HuH-7.5 (cell line): Measurements from ENCODE around the gene QRICH1.
A peak's percentile ranks its signal among the peaks of the same experiment; 100 is the strongest.

Experiments used
- DNase-seq: peaks from one replicate; pipeline ENCODE4 v3.0.0; 2011; ENCODE audit warnings: low spot score

Gene QRICH1

GRCh38 chr3:49119036-49119435 lies 25.2 kb upstream of the QRICH1 start:
- no peak for DNase-seq

GRCh38 chr3:49112262-49112661 lies 18.4 kb upstream of the QRICH1 start:
- DNase-seq: no peak

- DNase-seq: no peak
Measured at GRCh38 chr3:49111347-49111746, 17.5 kb upstream of the QRICH1 start.

- DNase-seq: no peak
Measured at GRCh38 chr3:49110780-49111179, 16.9 kb upstream of the QRICH1 start.

- DNase-seq: no peak
Measured at GRCh38 chr3:49108346-49108745, 14.5 kb upstream of the QRICH1 start.

- DNase-seq: peak; percentile 99
Measured at GRCh38 chr3:49104427-49105291, 10.8 kb upstream of the QRICH1 start, which contains the start of gene QARS1. TSS of gene QARS1 (minus strand) at chr3:49104757. CDS start at chr3:49104733, 24 bp downstream.

- no peak for DNase-seq
Measured at GRCh38 chr3:49104052-49104426, 10.2 kb upstream of the QRICH1 start.

- no peak for DNase-seq
Measured at GRCh38 chr3:49100046-49100615, 6.3 kb upstream of the QRICH1 start.

GRCh38 chr3:49098910-49099630 lies 5.2 kb upstream of the QRICH1 start:
- no peak for DNase-seq

GRCh38 chr3:49098429-49098828 lies 4.6 kb upstream of the QRICH1 start:
- DNase-seq: no peak

- DNase-seq: peak; percentile 66
Measured at GRCh38 chr3:49092938-49093852, 676 bp downstream of the QRICH1 start.

GRCh38 chr3:49081429-49081828 lies 12.4 kb downstream of the QRICH1 start:
- no peak for DNase-seq

GRCh38 chr3:49079270-49079669 lies 14.6 kb downstream of the QRICH1 start:
- no peak for DNase-seq

GRCh38 chr3:49076646-49077045 lies 17.2 kb downstream of the QRICH1 start:
- DNase-seq: no peak

- DNase-seq: no peak
Measured at GRCh38 chr3:49076116-49076515, 17.8 kb downstream of the QRICH1 start.

- DNase-seq: no peak
Measured at GRCh38 chr3:49058011-49058410, 35.9 kb downstream of the QRICH1 start.

GRCh38 chr3:49057268-49057667 lies 36.6 kb downstream of the QRICH1 start:
- no peak for DNase-seq

GRCh38 chr3:49054344-49054862 lies 39.5 kb downstream of the QRICH1 start:
- no peak for DNase-seq

GRCh38 chr3:49053543-49053942 lies 40.3 kb downstream of the QRICH1 start:
- DNase-seq: no peak

- DNase-seq: no peak
Measured at GRCh38 chr3:49035281-49035680, 58.6 kb downstream of the QRICH1 start.

- no peak for DNase-seq
Measured at GRCh38 chr3:49034650-49035049, 59.2 kb downstream of the QRICH1 start.
